Right cardiac atrium (tissue), 5 donors: ENCODE data around the gene EPG5. TPM values are rescaled to one million over a fixed set of nuclear protein-coding genes. Genes with fewer than 3 reads are reported as not detected.

Experiments used
- ATAC-seq, 2 donors: fragments of 200-7000 bp; cut with Tn5 transposase; one replicate each; pipeline versions ENCODE4 v1.8.0 to v1.9.1; 2020; ENCODE audit warnings: moderate library complexity in 2 of 2, mild to moderate bottlenecking in 1 of 2
- DNase-seq, 3 donors: peaks; one replicate each; pipeline ENCODE4 v3.0.0-alpha.2; 2020
- H3K27ac ChIP-seq: one replicate; pipeline ENCODE4 v1.5.1; 2013; ENCODE audit warnings: mild to moderate bottlenecking, low read length, control low read depth, moderate library complexity
- H3K27me3 ChIP-seq: one replicate; pipeline ENCODE4 v1.6.1; 2013; ENCODE audit not compliant: control insufficient read depth, insufficient read depth
- H3K4me1 ChIP-seq: one replicate; pipeline ENCODE4 v1.6.1; 2013; ENCODE audit warnings: low read length; ENCODE audit not compliant: control insufficient read depth, insufficient read depth
- H3K4me3 ChIP-seq: one replicate; pipeline ENCODE4 v1.5.1; 2013; ENCODE audit warnings: low read length, control low read depth
- H3K9me3 ChIP-seq: one replicate; pipeline ENCODE4 v1.6.1; 2013; ENCODE audit warnings: low read length; ENCODE audit not compliant: control insufficient read depth
- WGBS: extraction: QIAGEN DNeasy Blood & Tissue Kit; methylation state at CpG from one replicate; pipeline ENCODE4 v1.1.7; 2013; 5-methylcytosine and 5-hydroxymethylcytosine counted together
- intact Hi-C, 4 donors: fragments of 100-400 bp; cut with DNase I; formaldehyde crosslinking; loops; one replicate each; pipeline versions ENCODE4 v1.11.0 to v1.14.0; 2022 to 2023
- long read RNA-seq, 4 donors: library from polyadenylated mRNA; unstranded; transcript quantifications; one replicate each; pipeline ENCODE4 v2.0.0, GENCODE V29; 2020 to 2021
- polyA plus RNA-seq: library from polyadenylated mRNA; stranded (reverse); fragments of 200-250 nt; gene quantifications from one replicate; pipeline ENCODE4 v1.2.3, GENCODE V29; 2013
- total RNA-seq, 4 donors: library from RNA; stranded (reverse); fragmentation: NEBNext Ultra II Directional; extraction: Animal tissue kit (Norgen Biotek cat#: 25700); gene quantifications; one replicate each; pipeline ENCODE4 v1.2.1, GENCODE V29; 2021
- donor health status: healthy with polysubstance abuse.
- donor health status: DM: no; HTN: yes; CAD: no.
- donor health status: DM: no; HTN: no; CAD: no.
- donor health status: DM: no; HTN: yes; CAD: no; lungs with severe emphysema.
- donor health status: DM: yes; HTN: yes; CAD: no.

EPG5 gene
- 10 to 100 TPM; 19.5 to 22.0 (median 21.4) TPM for total RNA-seq
- 8.2 TPM for polyA plus RNA-seq
- long read RNA-seq, donor 1, partial matches to known transcripts: 4 of 7 reads
- long read RNA-seq, donor 1, other reads (novel, unspliced or antisense): 3 of 7 reads
- long read RNA-seq, donor 2, partial matches to known transcripts: 1 of 1 reads
- long read RNA-seq, donor 2, other reads (novel, unspliced or antisense): 0 of 1 reads
- long read RNA-seq, donor 3, partial matches to known transcripts: 5 of 10 reads
- long read RNA-seq, donor 3, other reads (novel, unspliced or antisense): 5 of 10 reads
- long read RNA-seq, donor 4, partial matches to known transcripts: 1 of 2 reads
- long read RNA-seq, donor 4, other reads (novel, unspliced or antisense): 1 of 2 reads

- no peaks in the 10 kb centered on the region for H3K27me3 ChIP-seq
- ATAC-seq (peak; percentile 99 to 100), DNase-seq (peak; percentile 95 to 98 (median 97))
- H3K9me3 ChIP-seq: no peaks in the 10 kb centered on the region
- under 1% methylated on average over 50 of the region's 50 CpGs for WGBS
- H3K4me1 ChIP-seq: no peaks in the 10 kb centered on the region
- H3K27ac ChIP-seq: peak within 1 kb of the TSS; percentile 5
- intact Hi-C loops: no loop called here
- H3K4me3 ChIP-seq: peak within 1 kb of the TSS; percentile 81
Measured at GRCh38 chr18:45967007-45967706, at the start of gene EPG5. TSS of gene EPG5 (minus strand) at chr18:45967329. CDS start at chr18:45967239, 90 bp downstream.

DNA sequence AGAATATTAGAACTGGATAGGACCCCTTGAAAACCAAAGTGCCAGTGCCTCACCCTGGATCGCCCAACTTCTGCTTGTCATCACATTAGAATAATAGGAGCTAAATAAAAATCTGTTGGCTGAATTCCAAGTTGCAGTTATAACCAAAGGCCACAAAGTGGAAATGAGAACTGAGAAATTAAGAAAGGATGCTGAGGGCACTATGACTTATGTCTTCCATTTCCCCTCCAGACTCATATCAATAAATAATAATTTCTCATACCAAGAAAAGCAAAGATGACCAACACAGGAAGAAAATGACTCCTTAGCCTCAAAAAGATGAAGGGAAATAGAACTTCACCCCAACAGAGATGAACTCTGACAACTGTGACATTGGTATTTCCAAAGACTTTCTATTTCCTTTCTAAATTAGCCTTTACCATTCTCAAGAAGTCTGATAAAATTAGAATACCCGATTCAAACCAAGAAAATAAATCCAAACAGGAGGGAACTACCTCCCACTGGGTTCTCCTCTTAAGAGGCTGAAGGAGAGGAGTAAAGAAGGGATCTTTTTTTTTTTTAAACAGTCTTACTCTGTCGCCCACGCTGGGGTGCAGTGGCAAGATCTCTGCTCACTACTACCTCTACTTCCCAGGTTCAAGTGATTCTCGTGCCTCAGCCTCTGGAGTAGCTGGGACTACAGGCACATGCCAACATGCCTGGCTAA, 46.5 kb upstream of the EPG5 start:
- ATAC-seq: no peak
- H3K9me3 ChIP-seq: no peaks in the 10 kb centered on the region
- no peak overlapping the region for H3K4me3 ChIP-seq
- 71% methylated on average over 5 of the region's 5 CpGs for WGBS
- no peaks in the 10 kb centered on the region for H3K4me1 ChIP-seq
- intact Hi-C loops: no loop called here
- H3K27me3 ChIP-seq: no peaks in the 10 kb centered on the region
- DNase-seq: no peak
- H3K27ac ChIP-seq: no peak overlapping the region

GRCh38 chr18:46010676-46011075, 43.5 kb upstream of the EPG5 start:
- H3K4me1 ChIP-seq: no peaks in the 10 kb centered on the region
- no peak overlapping the region for H3K4me3 ChIP-seq
- H3K27me3 ChIP-seq: no peaks in the 10 kb centered on the region
- no peaks in the 10 kb centered on the region for H3K9me3 ChIP-seq
- intact Hi-C loops: no loop called here
- peak in 1 of 3 donors; percentile 50 for DNase-seq
- 82% methylated on average over 4 of the region's 4 CpGs for WGBS
- peak; percentile 29 to 53 for ATAC-seq
- no peak overlapping the region for H3K27ac ChIP-seq

DNA sequence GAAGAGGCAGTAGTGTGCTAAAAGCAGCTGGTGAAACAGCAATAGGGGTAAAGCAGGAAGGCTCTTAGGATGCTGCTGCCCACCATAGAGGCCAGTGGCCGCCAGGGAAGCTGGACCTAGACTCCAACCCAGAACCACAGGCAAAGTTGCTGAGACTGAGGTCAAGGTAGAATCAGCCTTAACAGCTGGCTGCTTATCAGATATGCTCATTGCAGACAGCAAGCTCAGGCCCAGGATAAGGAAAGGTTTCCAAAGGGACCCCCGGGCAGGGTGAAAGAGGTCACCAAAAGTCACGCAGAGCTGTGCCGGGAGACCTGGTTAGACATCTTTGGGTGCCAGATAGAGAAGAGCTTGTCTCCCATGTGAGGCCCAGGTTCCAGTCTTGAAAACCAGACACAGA, 42.9 kb upstream of the EPG5 start:
- DNase-seq (no peak), ATAC-seq (no peak)
- intact Hi-C loops: no loop called here
- H3K27me3 ChIP-seq: no peaks in the 10 kb centered on the region
- H3K27ac ChIP-seq: no peak overlapping the region
- H3K4me3 ChIP-seq: no peak overlapping the region
- H3K4me1 ChIP-seq: no peaks in the 10 kb centered on the region
- H3K9me3 ChIP-seq: no peaks in the 10 kb centered on the region
- 85% methylated on average over 4 of the region's 4 CpGs for WGBS

DNA sequence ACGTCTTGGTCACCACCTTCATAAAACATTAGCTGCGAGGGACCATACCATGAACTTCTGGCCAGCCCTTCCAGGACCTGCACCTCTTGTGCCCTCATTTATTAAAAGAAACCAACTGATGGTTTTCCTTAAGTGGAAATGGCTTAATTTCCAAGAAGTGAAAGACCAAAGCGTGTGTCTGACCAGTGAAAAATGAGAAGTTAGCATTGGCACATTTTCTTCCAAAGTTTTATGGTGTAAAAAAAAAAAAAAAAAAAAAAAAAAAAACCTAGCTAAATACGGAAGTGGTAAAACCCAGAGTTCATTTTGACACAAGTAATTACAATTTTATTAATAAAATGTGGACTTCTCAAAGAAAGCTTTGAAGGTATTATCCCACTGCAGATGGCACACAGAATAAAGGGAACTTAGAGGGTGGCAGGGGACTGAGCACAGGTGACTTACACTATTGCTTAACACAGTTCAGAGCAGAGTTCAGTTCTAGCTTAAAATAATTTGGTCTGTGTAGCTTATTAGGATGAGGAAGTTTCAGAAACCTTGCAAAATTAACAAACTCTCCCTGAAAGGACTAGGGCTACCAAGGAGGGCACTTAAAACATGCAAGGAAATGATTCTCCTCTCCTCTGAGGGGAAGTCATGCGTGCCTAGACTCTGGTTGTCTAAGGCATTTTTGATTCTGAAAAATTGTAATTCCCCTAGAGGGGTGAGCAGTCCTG, 42.2 kb upstream of the EPG5 start:
- WGBS: 81% methylated on average over 5 of the region's 5 CpGs
- Histone ChIP-seq H3K4me3 (no peak overlapping the region), H3K27ac (no peak overlapping the region), H3K4me1 (no peaks in the 10 kb centered on the region), H3K9me3 (no peaks in the 10 kb centered on the region), H3K27me3 (no peaks in the 10 kb centered on the region)
- ATAC-seq (peak; percentile 55 to 56), DNase-seq (no peak)
- intact Hi-C loops: no loop called here

- H3K9me3 ChIP-seq: no peaks in the 10 kb centered on the region
- no peak overlapping the region for H3K27ac ChIP-seq
- H3K4me1 ChIP-seq: no peaks in the 10 kb centered on the region
- ATAC-seq (no peak), DNase-seq (no peak)
- H3K27me3 ChIP-seq: no peaks in the 10 kb centered on the region
- intact Hi-C loops: no loop called here
- WGBS: 88% methylated on average over 8 of the region's 8 CpGs
- H3K4me3 ChIP-seq: no peak overlapping the region
Measured at GRCh38 chr18:46008531-46008930, 41.4 kb upstream of the EPG5 start.

GRCh38 chr18:46007165-46007564, 40.0 kb upstream of the EPG5 start:
- DNase-seq (no peak), ATAC-seq (no peak)
- no peaks in the 10 kb centered on the region for H3K27me3 ChIP-seq
- H3K4me3 ChIP-seq: no peak overlapping the region
- intact Hi-C loops: no loop called here
- H3K9me3 ChIP-seq: no peaks in the 10 kb centered on the region
- H3K27ac ChIP-seq: no peak overlapping the region
- no peaks in the 10 kb centered on the region for H3K4me1 ChIP-seq
- WGBS: 96% methylated on average over 5 of the region's 5 CpGs

DNA sequence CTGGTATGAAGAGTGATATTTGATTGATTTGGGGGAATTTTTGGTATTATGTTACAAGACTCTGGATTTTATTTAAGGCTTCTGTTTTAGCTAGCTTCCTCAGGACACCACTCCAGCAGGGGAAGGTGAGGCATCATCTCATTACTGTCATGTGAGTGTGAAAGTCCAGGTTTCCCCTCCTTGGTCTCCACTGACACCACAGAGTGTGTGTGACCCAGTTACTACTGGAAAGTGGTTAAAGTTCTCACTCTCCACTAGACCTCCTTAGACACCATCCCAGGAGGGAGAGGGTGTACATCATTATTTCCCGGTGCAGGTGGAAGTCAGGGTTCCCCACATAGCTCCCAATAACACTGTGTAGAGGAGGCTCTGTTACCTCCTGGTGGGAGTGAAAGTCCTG, 35.8 kb upstream of the EPG5 start:
- intact Hi-C loops: no loop called here
- H3K4me1 ChIP-seq: no peaks in the 10 kb centered on the region
- no peak for DNase-seq
- ATAC-seq: no peak
- no peak overlapping the region for H3K27ac ChIP-seq
- H3K9me3 ChIP-seq: no peaks in the 10 kb centered on the region
- WGBS: 100% methylated on average over 1 of the region's 1 CpG
- H3K27me3 ChIP-seq: no peaks in the 10 kb centered on the region
- H3K4me3 ChIP-seq: no peak overlapping the region

GRCh38 chr18:46001892-46002291, 34.8 kb upstream of the EPG5 start:
- Histone ChIP-seq H3K9me3 (no peaks in the 10 kb centered on the region), H3K4me1 (no peaks in the 10 kb centered on the region), H3K27me3 (no peaks in the 10 kb centered on the region), H3K27ac (no peak overlapping the region), H3K4me3 (no peak overlapping the region)
- WGBS: 91% methylated on average over 2 of the region's 2 CpGs
- DNase-seq (no peak), ATAC-seq (no peak)
- intact Hi-C loops: no loop called here

- WGBS: 76% methylated on average over 1 of the region's 1 CpG
- Histone ChIP-seq H3K4me1 (no peaks in the 10 kb centered on the region), H3K4me3 (no peak overlapping the region), H3K27me3 (no peaks in the 10 kb centered on the region), H3K9me3 (no peaks in the 10 kb centered on the region), H3K27ac (no peak overlapping the region)
- DNase-seq (no peak), ATAC-seq (no peak)
- intact Hi-C loops: no loop called here
Measured at GRCh38 chr18:46001074-46001473, 33.9 kb upstream of the EPG5 start.
